Stimulated activated CD4-positive, alpha-beta T cell treated with anti-CD3 and anti-CD28 coated beads, Interleukin-4, amount 100 ng/mL, for 1 hour (primary cell): Measurements from ENCODE around the gene PKP1.

Source experiments
- DNase-seq: peaks from one replicate; pipeline ENCODE4 v3.0.0-alpha.2; 2020

Gene PKP1

DNA sequence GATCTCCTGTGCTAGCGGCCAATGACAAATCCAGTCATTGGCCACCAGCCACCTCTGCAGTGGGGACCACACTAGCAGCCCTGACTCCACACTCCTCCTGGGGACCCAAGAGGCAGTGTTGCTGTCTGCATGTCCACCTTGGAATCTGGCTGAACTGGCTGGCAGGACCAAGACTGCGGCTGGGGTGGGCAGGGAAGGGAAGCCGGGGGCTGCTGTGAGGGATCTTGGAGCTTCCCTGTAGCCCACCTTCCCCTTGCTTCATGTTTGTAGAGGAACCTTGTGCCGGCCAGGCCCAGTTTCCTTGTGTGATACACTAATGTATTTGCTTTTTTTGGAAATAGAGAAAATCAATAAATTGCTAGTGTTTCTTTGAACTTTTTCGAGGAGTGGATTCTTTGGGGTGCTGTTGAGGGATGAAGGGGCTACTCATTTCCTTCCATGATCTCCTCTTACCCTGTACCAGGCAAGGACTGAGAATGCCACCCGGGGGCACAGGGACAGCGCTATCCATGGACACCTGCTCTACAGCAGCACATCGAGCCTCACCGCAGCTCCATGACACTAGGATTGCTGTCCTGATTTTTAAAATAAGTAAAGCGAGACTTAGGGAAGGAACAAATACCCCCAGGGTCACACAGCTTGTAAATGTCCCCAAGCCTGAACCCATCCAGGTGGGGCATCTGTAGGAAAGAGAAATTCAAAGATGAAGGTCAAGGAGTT, 49.5 kb downstream of the PKP1 start:
- no peak for DNase-seq

DNA sequence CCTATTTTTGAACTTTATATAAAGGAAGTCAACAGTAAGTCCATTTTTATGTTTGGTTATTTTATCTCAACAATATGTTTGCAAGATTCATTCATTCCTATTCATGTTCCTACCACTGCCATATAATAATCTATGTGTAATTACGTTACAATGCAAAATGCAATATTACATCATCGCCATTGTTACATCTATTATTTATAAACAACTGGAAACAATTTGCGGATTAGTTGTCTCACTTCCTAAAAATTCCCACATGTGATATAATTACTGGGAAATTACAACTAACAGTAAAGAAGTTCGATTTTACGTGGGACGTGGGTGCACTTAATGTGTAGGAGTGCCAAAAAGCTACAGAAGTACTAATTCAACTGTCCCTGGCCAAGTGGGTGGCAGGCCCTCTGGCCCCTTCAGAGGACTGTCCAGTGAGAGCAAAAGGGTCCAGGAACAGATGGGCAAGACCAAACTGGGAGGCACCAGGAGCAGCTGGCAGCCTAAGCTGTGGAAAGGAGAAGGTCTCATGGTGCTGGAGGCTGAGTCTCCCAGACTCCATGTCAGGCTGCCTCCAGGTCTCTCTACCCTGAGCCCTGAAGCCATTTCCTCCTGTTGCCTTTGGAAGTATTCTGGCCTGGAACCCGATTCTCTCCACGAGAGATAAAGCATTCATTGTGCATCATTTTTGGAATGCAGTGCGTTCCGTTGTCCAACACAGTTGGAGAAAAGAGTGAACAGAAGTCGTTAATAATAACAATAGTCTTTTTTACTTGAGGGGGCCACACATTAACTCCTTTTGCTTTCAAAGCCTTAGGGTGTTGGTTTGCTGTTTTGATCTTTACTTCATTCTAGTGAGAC, 51.2 kb downstream of the PKP1 start:
- DNase-seq, result no peak

DNA sequence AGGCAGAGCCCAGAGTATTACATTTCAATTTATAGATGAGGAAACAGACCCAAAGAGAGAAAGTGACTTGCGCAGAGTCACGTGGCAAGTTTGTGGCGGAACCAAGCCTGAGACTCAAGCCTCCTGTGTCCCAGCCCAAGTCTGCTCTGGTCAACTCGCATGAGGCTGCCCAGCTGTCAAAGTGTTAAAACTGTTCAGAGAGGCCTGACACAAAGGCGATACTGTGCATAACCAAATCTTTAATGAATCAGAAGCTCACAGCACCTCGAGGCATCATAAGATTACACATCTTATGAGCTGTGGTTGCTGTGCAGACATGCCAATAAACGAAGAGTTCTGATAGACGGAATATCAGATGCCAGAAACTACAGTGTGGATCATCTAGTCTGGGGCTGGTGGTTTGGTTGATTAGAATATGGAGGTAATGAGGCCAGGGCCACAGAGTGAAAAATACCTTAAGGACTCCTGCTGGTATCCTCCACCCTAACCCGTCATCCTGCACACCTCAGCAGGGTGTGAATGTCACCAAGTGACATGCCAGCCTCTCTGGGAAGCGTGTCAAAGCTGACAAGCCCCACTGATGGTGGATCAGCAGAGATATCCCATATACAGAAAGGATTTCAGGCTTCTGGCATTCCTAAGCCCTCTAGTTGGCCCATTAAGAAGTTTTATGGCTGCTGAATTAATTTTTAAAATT, 52.0 kb downstream of the PKP1 start:
- DNase-seq, result no peak

DNA sequence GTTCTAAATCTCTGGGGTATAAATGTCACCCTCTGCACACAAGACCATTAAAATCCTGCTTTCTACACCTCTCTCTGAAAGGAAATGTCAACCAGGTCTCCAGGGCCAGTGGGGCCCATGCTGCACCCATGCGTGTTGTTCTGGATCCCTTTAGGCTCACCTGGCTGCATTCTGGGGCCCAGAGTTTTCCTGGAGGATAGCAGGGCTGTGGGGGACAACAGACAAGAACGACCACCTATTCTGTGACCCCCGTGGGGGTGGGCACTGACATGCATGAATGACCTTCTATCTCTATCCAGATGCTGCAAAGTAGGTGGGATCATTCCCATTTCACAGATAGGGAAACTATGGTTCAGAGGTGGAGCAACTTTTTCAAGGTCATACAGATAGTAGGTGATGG, 52.6 kb downstream of the PKP1 start:
- no peak for DNase-seq

DNA sequence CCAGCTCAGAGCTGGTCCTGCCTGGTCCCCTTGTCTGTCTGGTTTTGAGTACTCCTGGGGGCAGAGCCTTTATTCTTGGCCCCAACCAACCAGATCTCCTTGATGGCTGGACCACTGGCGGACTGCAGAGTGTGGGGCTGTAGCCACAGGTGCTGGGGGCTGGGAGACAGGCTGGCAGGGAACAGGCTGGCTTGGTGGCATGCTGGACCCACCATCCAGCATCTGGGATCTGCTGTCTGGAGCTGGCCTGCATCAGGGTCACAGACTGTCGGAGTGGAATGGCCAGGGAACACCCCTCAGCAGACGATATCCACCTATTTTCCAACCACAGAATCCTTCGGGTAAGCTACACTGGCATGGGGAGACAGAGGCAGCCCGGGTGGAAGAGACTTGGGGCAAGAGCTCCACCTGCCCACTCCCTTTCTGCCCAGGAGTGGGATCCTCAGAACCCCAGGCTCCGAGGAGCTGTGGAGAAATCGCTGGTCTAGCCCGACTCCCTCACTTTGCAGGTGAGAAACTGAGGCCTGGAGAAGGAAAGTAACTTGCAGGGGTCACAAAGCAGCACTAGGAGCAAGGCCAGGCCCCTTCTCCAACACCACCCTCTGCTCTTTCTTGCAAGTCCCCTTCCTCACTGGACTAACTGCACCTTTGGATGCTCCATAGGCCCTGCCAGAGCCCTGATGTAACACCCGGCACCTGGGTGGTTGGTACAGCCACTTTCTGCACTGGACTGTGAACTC, 53.6 kb downstream of the PKP1 start:
- DNase-seq, result no peak

DNA sequence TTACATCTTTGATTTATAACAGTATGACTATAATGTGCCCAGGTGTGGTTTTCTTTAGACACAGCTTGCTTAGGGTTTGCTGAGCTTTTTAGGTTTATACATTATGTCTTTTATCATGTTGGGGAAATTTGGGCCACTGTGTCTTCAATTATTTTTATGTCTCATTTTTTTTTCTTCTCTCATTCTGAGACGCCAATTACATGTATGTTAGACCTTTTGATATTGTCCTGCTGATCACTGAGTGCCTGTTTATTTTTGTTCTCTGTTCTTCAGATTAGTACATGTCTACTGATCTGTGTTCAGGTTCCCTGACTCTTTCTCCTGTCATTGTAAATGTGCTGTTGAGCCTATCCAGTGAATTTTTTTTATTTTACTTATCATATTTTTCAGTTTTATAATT, 58.1 kb downstream of the PKP1 start:
- no peak for DNase-seq

DNA sequence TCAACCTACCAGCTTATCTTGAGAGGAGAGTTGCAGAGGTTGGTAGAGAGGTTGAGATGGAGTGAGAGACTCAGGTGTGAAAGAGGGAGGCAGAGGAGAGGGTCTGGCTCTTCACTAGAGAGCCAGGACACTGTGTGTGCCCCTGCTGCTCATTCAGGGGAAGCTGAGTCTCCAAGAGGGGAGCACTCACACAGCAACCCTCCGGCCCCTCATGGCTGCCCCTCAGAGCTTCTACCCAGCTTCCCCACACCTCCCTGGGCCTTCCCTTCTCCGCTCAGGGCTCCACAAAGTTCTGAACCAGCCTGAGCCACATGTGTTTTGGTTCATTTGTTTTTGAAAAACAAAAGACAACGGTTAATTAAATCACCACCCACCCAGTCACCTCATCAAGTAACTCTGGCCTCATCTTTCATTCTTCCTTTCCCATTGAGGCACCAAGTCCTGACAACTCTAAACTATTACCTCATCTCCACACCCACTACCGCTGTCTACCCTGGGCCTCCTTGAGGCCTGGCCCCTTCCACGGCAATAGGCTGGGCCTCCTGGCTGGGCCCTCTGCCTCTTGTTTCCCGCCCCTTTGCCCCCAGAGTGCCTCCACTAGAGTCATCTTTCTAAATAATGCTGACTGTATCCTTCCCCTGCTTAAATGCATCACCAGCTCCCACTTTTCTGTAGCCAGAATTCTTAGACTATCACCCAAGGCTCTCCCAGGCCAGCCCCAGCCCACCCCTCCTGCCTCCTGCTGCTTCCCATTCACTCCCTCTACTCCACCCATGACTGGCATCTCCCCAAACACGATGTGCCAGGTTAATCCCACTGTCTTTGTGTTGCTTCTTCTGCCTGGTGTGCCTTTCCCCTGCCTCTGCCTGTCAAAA, 61.1 kb downstream of the PKP1 start:
- DNase-seq, result no peak

DNA sequence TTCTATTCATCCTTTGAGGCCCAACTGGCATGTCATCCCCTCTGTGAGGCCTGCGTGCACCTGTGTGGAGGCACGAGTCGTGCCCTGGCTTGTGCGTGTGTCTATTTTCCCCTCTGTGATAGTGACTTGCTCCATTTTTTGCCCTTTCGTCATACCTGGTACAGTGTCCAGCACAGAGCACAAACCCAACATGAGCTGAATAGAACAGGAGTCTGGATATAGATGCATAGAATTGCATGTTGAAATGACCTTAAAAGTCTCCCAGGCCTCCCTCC, 61.7 kb downstream of the PKP1 start:
- no peak for DNase-seq

DNA sequence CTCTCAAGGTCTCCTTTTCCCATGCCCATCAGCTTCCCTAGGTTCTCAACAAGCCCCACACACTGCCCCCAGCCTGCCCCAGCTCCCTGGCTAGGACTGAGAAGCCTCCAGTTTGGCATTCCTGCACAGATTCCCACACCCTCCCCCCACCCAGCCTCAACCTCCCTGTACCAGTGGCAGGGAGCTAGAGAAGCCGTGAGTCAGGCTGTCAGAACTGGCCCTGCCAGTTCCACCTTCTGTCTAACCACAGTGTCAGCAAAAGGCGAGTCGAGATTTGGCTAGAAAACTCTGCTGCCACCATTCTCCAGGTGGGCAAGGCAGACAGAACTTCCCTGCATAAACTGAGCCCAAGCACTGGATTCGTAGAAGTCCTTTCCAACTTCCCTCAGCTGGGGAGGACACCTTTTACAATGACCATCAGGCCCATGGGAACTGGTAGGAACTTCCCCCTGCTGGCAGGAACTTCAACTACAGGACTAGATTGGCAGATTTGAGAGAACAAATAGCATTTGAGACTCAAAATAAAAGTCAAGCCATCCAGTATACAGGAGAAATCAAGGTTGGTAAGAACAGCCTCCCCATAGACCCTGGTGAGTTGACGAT, 63.1 kb downstream of the PKP1 start:
- no peak for DNase-seq

DNA sequence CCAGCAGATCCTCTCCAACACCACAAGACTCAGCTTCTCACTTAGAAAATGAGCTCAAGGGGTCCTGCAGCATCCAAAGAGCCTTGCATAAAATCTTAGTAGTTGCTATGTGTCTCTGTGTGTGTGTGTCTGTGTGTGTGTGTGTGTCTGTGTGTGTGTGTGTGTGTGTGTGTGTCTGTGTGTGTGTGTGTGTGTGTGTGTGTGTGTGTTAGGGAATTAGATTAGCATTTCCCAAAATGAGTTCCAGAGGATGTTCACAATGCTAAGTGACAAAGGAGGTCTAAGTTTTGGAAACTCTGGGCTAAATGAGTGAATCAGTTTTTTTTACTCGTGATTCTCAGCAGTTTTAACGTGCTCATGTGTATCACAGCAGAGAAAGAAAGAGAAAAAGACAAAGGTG, 63.7 kb downstream of the PKP1 start:
- DNase-seq, result no peak

DNA sequence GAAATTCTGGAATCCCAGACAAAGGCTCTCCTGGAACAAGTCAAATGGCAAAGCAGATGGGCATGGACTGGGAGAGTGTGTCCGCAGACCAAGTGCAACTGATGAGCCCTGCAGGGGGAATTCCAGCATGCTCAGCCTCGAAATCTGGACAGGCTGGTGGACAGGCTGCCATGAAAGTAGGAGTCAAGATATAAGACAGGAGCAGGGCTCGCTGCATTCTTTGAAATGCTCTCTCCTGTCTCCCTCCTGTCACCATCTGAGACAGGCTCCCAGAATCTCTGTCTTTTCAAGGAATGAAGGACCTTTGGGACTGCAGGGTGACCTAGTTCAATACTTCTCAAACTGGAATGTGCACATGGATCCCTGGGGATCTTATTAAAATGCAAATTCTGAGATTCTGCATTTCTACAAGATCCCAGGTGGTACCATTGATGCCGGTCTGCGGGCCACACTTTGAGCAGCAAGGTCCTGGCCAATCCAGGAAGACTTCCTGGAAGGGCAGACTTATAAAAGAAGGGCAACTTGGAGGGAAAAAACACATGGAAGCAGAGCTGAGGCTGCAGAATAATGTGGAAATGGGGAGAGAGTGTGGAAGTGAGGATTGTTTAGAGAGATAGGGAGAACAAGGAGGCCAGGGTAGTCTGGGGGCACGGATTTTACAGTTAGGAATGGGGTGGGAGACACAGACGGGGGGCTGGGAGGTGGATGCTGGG, 64.3 kb downstream of the PKP1 start:
- DNase-seq, result no peak

DNA sequence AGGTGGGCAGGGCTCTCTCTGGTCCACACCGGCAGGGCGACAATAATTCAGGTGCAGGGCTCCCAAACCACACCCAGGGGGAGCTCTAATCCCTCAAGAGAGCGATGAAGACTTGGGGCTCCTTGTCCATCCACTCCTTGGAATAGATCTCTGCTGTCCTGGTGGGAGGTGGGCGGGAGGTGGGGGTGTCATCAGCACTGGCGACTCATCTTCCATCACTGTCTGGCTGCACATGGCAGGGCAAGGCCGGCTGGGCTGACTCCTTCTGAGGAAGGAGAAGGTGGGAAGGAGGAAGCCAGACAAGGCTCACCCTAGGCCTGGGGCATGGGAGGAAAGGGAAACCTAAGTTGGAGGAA, 64.9 kb downstream of the PKP1 start:
- peak; percentile 15 for DNase-seq

DNA sequence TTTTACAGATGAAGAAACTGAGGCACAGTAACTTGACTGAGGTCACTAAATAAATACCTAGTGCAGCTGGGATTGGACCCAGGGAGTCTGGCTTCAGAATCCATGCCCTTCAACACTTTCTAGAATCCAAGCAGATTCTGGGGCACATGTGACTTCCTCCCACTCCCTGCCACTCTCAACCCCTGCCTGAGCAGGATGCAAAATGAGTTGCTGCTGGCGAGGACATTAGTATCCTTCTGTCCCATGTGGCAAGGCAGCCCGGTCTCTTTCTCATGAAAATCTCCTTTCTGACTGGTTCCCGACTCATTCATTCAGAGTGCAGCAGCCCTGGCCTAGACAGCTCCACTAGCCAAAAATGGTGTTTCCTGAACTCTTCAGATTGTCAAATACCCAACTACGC, 65.8 kb downstream of the PKP1 start:
- DNase-seq, result no peak

DNA sequence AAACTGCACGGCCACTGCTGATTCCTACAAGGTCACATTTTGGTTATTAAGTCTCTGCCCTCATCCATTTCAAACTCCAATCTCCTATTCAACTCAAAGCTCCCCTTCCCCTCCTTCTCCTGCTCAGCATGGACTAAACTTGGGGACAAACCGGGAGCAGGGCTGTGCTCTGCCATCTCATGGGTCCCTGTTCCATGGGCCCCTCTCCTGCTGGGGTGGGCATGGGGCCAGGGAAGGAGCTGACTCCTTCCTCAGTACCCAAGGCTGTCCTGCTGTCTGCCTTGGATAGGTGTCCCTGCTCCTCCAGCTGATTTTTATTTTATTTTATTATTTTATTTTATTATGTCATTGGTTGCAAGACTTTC, 67.0 kb downstream of the PKP1 start:
- no peak for DNase-seq

DNA sequence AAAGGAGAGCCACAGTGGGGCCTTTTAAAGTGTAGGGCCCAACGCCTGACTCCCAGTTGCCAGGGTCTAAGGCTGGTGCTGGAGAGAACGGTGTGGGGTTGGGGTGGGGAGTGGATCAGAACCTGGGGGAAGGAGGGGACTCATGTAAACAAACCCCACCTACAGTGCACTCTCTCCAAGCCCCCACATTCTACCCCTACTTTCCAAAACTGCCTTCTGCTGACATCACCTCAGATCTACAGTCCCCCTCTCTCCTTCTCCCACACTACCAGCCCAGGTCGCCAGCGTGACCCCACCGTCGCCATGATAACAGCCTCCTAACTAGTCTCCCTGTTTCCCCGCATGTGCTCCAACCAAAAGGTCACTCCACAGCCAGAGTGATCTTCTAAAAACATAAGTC, 67.6 kb downstream of the PKP1 start:
- no peak for DNase-seq

DNA sequence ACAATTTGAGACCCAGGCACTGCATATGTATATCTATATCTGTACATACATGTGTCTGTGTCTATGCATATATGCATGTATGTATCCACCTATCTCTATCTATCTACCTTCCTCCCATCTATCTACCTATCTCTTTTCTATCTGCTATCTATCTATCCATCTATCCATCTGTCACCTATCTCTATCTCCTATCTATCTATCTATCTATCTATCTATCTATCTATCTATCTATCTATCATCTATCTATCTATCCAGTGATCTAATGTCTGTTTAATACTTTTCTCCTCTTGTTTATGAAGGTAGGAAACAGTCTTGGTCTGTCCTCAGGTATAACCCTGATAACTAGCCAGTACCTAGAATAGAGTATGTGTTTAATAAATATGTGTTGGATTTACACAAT, 68.3 kb downstream of the PKP1 start:
- DNase-seq, result no peak

DNA sequence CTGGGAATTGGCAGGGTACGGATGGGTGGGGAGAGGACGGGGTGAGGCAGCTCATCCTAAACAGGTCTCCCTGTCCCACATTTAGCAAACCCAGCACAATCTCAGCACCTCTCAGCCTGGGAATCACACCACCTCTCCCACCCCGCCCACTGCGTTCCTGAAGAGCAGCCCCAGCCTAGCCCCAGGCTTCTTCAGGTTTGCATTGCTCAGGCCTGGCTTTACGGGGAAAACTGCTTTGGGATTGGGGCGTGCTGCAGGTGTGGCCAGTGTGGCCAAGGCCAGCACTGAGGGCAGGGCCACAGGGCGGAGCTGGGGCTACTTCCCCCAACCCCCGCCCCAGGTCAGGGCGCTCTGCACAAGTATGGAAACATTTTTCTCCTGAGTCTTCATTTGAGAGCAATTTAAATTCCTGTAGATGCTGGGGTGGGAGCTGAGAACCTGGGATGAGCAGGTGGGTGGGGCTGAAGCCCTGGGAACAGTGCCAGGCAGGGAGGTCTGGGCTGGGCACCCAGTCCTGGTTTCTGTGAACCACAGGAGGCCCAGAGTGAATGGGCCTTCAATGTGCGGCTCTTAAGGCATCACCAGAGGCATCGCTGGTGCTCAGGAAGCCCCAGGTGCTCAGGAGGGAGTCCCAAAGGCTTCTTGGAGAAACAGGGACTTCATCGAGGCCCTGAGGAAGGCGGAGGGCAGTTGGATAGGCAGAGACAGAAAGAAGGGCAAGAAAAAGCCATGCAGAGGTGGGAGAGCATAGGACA, 70.1 kb downstream of the PKP1 start:
- DNase-seq, result no peak

DNA sequence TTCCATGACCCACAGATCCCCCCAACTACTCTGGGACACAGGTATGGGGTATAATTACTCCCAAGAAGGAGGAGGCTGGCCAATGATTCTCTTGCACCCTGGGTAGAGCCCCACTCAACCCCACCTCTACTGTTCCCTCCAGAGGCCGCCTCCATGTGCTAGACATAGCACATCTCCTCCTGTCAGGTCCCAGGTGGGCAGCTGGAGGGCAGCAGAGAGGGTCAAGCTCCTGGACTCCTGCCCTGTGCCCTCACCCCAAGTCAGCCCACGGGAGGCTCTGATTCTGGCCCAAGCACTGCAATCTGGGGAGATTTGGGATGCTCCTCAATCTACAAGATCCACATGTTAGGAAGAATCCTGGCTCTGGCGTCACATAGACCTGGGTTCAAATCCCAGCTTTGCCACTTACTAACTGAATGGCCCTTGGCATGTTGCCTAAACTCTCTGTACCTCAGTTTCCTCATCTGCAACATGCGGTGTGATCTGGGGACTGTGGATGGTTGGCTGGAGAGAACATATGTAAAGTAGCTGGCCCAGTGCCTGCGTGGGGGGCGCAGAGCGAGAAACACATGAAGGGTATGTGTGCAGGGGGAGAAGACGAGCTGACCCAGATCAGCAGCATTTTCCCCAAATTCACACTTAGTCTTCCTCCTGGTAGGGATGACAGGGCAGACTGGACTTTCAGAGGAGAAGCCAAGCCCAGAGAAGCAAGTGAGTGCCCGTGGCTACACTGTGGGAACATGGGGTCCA, 71.0 kb downstream of the PKP1 start:
- DNase-seq, result no peak

DNA sequence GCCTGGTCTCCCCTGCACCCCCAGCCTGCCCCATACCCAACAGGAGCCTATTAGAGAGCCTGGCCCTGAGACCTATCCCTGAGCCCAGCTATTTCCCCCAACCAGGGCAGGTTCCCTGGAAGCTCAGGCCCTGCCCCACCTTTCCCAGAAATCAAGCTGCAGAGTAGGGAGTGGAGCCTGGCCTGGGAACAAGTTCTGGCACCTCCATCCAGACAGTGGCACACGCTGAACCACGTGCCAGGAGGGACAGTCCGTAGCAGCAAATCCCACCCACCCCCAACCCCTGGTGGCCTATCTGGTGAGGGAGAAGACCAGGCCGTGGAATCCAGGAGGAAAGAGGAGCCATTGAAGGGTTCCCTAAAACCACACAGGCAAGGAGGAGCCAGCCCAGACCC, 71.6 kb downstream of the PKP1 start:
- no peak for DNase-seq

DNA sequence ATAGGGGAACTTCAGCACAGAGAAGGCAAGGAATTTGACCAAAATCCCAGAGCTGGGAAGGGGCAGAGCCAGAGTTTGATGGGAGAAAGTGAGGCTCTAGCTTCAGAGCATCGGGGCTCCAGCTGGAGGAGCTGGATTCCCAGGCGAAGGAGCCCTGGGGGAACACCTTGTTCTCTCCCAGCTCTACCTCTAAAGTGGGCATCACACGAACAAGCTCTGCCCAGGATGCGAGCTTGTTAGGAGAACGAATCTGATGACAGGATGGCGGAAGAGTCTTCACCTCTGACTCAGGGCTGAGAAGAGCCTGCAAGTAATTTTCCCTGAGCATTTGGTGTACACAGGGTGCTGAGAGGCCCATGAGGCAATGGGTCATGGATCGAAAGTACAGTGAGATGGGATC, 72.2 kb downstream of the PKP1 start:
- DNase-seq, result no peak
